Inflammatory macrophage (primary cell): ENCODE measurements around the gene TAGLN2.
A peak's percentile ranks its signal among the peaks of the same experiment; 100 is the strongest.

Experiments used
- DNase-seq, 2 donors: peaks; one replicate each; pipeline ENCODE4 v3.0.0-alpha.2; 2020 to 2022

TAGLN2 gene

GRCh38 chr1:159869607-159870006 lies 55.7 kb downstream of the TAGLN2 start:
- no peak for DNase-seq

- peak in 1 of 2 donors; percentile 46 for DNase-seq
These were observed 56.1 kb downstream of the TAGLN2 start for GRCh38 chr1:159869173-159869572.

- DNase-seq: no peak
These were observed 56.5 kb downstream of the TAGLN2 start for GRCh38 chr1:159868766-159869165.
